Sigmoid colon (tissue), 3 donors: ENCODE measurements around the gene LEFTY1.

Experiments
- CTCF ChIP-seq, 4 experiments: fragments of 450-650 bp in 3 of 4; fragments of 200-600 bp in 1 of 4; IDR thresholded peaks; one replicate each; pipeline ENCODE4 v1.5.1; 2016 to 2019; ENCODE audit warnings: antibody characterized with exemption in 4 of 4, mild to moderate bottlenecking in 3 of 4, moderate library complexity in 2 of 4
- POLR2A ChIP-seq, 2 donors: fragments of 450-650 bp; IDR thresholded peaks; one replicate each; pipeline ENCODE4 v1.6.1; 2016; ENCODE audit warnings: antibody characterized with exemption in 2 of 2, mild to moderate bottlenecking in 2 of 2, moderate library complexity in 2 of 2

DNA sequence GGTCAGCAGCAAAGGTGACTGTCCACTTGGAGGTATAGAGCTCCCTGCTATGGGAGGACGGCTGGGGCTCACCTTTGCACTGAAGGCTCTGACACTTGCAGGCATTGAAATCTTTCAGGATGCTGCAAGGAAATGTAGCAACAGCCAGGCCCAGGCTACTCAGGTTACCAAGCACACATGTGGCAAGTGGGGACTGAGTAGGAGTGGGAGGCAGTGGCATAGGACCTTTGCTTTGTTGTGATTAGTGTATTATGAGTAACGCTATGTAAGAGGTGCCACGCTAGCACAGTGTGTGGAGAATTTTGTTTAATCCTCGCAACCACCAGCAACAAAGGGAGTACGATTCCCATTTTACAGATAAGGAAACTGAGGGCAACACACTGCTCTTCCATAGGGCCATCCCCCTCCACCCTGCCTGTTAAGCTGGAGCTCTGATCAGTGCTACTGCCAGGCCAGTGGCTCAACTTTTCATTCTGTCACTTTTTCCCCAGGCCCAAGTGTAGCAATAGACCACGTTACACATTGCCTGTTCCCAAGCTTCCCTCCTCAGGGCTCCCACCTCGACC lies 28.0 kb downstream of the LEFTY1 start:
- TF ChIP-seq CTCF (IDR thresholded peaks at IDR 0.05) (no peak), POLR2A (IDR thresholded peaks at IDR 0.05) (no peak)
